Measurements from ENCODE around the gene C12orf57.
A peak's percentile ranks its signal among the peaks of the same experiment; 100 is the strongest.

The C12orf57 gene

DNA sequence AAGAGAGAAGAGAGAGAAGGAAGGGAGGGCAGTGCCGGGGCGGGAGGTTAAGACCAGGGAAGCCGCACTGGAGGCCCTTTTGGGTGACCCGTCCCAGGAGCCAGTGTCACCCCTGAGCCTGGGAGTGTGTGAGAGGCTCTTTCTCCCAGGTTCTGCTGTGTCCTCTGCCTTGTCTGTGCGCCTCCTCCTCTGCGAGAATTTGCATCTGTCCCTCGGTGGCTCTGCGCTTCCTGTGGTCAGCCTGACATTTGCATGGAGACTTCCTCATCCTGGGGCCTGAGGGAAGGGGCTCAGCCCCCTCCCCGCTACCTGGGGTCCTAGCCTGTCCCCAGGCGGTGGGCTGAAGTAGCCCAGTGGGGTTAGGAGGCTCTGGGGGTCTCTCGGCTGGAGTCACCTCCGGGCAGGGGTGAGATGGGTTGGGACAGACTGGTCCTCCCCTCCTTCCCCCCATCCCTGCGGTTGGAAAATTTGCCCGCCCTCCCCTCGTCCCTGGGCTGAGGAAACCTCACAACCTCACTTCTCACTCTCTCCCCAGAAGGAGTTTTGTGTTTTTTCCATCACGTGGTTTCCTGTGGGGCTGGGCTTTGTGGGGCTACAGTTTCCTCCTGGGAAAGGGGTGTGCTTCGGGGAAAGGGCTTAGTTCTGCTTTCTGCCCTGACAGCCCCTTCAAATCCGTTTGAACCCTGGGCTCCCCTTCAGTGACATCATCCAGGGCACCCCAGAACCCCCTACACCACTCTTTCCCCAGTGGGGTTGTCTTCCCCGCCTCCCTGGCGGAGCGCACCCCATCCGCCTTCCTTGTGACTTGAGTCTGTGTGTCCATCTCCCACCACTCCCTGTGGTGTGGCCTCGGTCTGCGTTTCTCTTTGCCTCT is 9.9 kb downstream of the C12orf57 start:
- DNase-seq (ENCODE audit: low spot score): no peak

GRCh38 chr12:6954316-6955107 is 10.7 kb downstream of the C12orf57 start:
- DNase-seq (ENCODE audit: low spot score): no peak

GRCh38 chr12:6955108-6956020 is 11.5 kb downstream of the C12orf57 start:
- DNase-seq (ENCODE audit: low spot score): no peak

GRCh38 chr12:6956021-6956727 is 12.4 kb downstream of the C12orf57 start:
- no peak for DNase-seq (ENCODE audit: low spot score)

DNA sequence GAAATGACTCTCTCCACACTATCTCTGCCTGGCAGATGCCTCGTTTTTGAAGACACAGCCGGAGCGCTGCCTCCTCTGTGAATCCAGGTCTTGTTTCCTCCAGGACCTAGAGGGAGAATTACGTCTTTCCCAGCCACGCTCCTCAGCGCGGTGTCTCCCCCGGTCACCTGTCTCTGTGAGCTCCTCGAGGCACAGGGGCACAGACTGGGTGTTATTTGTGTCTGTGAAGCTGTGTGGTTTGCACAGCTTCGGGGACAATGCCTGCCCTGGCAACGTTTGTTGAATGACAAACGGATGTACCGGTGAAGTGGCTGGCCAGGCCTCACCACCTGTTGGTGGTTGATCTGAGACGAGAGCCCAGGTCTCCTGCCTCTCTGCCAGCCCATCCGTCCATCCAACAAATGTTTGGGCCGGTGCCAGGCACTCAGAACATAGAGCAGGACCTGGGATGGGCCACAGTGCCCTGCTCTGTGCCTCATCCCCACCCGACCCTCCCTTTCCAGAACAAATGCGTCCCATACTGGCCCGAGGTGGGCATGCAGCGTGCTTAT is 13.4 kb downstream of the C12orf57 start:
- no peak for DNase-seq (ENCODE audit: low spot score)

DNA sequence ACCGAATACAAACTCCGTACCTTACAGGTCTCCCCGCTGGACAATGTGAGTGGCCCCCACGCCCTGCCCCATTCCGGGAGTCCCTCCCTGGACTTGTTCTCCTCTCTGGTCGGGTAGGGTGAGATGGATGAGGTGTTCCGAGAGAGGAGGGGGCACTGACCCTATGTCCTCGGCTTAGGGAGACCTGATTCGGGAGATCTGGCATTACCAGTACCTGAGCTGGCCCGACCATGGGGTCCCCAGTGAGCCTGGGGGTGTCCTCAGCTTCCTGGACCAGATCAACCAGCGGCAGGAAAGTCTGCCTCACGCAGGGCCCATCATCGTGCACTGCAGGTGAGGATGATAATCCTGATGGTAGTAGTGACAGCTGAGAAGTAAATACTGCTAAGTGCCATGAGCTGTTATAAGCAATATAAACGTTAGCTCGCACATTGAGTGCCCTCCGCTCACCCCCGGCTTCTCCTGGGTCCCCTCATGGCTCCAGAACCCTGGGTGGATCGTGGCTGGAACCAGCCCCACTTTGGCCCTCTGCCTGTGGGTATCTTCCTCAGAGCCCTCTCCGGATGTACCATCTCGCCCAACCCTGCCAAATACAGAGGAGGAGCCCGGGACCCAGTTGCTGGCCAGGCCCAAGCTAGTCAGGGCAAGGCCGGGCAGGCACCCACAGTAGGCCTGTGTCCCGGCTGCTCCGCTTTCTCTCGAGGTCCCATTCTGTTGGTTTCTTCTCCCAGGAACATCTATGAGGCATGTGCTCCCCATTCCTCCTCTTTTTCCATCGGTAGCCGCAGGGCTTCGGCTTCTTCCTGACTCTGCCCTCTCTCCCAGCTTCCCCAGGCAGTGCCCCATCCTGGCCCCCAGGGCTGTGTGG is 14.2 kb downstream of the C12orf57 start:
- DNase-seq (ENCODE audit: low spot score): no peak

DNA sequence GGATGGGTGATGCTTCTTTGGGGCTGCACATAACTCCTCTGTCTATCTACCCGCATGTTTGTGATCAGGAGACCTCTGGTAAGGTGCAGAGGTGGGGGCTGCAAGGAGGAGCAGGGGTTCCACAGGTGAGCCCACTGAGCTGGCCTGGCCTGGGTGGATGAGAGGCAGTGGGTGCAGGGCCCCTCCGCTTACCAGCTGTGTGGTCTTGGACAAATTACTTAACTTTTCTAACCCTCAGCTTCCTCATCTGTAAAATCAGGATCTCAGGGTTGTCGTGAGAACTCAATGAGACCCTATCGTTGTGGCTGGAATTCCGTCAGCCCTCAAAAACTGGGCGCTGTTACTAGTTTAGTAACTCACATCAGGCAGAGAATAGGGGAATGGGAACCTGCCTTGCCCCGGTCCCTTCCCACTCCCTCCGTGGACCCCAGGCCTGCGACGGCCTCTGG is 14.8 kb downstream of the C12orf57 start:
- DNase-seq (ENCODE audit: low spot score): no peak

DNA sequence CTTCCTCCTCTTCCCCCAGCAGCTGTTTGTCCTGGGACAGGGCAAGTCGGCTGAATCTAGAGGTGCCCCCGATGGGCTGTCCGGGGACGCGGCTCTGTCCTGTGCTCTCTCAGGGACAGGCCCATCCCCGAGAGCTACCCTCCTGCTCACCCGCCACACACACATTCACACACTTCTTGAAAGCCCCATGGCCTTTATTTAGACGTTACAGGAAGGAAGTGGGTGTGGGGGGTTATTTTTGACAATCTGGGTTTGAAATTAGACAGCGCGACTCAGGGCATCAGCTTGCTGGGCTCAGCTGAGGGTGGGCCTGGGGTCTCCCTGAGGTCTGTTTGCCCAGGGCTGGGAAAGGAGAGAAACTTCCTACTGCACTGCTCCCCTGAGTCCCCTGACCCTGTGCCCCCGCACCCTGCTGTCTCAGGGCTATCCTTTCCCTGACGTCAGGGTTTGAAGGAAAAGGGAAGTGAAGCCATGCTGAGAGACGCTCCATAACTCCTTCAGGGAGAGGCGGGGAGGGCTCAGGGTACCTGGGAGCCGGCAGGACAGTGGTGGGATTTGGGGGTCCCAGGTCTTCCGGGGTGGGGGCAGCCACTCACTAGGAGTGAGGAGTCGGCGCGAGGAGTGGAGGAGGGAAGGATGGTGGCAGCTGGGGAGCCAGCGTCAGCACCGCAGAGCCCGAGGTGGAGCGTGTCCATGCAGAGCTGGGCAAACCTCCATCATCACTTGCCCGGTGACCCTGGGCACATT is 15.4 kb downstream of the C12orf57 start:
- no peak for DNase-seq (ENCODE audit: low spot score)

- no peak for DNase-seq (ENCODE audit: low spot score)
Measured at GRCh38 chr12:6959805-6960592, 16.2 kb downstream of the C12orf57 start.

- DNase-seq (ENCODE audit: low spot score): no peak
Measured at GRCh38 chr12:6960593-6961277, 16.9 kb downstream of the C12orf57 start.

GRCh38 chr12:6961278-6961694 is 17.5 kb downstream of the C12orf57 start:
- DNase-seq (ENCODE audit: low spot score): no peak

DNA sequence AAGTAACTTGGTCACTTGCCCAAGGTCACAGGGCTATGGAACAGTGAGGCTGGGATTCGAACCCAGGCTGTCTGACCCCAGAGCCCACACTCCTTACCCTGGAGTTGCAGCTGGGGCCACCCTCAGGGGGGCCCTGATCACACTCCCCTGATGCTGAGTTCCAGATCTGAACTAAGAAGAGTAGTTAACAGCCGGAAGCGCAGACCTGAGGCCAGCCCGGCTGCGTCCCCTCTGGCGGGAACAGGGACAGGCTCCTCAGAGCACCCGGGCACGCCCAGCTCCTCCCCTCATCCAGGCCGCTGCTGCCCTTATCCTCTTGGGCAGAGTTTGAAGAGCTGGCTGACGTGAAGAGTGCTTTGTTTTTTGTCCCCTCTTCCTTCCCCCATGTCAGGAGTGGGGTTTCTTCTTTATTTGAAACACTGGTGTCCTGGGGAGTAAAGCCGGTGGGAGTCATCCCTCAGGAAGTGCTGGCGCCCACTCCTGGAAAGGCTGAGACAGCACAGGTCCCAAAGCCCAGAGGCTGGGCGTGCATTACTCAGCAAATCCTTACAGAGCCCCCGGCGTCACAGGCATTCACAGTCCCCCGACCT is 18.0 kb downstream of the C12orf57 start:
- DNase-seq (ENCODE audit: low spot score): peak; percentile 93

DNA sequence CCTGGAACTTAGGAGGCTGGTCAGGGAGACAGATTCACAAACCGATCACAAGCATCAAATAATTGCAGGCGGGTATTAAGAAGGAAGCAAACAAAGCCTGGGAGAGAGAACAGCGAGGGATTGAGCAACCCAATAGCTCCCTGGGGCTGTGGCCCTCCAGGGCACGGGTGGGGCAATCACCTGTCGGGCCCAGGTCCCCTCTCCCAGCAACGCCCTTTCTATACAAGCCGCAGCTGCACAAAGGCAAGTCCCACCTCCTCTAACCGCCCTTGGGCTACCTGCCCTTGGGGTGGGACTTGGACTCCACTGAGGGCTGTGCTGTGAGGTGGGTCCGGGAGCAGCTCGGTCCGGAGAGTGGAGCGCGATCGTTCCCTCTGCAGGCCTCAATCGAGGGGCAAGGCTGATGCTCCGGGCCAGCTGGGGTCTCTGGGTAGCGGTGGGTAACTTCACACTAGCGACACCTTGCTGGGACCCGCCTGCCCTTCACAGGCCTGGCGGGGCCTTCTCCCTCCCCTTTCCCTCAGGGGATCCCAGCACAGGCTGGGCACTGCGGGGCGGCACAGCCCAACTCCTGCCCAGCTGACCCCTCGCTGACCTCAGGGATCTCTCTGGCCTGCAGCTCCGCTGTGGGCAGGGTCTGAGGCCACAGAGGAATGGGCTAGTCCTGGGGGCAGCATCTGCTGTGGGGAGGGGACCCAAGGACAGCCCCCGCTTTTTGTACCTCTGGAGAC is 18.6 kb downstream of the C12orf57 start:
- no peak for DNase-seq (ENCODE audit: low spot score)

DNA sequence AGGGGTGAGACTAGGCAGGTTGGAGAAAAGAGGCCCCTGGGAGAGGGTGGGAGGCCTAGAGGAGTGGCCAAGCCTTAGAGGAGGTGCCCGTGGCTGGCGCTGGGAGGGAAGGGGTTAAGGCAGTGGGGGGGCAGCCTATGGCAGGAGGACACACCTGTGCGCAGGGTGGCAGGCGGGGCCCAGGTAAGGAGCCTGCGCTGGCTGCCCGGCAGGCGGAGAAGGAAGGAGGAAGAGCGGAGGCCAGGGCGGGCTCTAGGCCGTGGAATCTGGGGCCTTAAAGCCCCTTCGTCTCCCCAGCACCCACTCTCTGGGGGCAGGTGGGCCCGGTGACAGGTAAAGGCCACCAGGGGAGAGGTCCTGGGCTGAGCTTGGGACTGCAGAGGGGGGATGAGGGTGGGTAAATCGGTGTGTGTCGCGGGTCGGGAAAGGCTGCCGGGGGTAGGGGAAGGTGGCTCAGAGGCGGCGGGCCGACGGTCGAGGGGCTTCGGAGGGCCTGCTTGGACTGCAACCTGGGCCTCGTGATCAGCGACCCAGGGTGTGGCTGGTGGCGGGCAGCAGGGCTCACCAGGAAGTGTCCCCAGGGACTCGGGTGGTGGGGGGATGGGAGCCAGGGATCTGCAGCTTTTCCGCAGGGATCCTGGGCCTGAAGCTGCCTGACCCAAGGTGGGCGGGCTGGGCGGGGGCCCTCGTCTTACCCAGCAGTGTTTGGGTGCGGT is 19.4 kb downstream of the C12orf57 start:
- DNase-seq (ENCODE audit: low spot score): no peak

DNA sequence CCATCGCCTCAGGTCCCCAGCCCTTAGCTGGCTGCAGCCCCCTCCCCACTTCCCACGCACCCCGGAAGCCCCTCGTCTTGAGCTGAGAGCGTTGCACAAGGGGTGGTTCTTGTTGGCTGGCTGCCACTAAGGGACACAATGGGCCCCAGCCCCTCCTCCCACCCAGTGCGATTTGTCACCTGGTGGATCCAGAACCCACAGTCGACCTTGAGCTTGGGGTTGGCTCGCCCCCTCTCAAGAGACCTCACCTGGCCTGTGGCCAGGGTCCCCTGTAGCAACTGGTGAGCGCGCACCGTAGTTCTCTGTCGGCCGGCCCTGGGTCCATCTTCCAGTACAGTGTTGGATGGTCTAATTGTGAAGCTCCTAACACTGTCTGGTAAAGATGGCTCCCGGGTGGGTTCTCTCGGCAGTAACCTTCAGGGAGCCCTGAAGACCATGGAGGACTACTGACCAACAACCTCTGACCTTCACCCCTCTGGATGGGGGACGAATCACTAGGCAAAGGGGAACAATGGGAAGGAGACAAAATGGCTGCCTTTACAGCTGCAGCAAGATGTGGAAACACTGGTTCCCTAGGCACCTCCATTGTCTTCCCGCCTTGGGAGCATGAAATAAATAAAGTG is 20.1 kb downstream of the C12orf57 start:
- no peak for DNase-seq (ENCODE audit: low spot score)

DNA sequence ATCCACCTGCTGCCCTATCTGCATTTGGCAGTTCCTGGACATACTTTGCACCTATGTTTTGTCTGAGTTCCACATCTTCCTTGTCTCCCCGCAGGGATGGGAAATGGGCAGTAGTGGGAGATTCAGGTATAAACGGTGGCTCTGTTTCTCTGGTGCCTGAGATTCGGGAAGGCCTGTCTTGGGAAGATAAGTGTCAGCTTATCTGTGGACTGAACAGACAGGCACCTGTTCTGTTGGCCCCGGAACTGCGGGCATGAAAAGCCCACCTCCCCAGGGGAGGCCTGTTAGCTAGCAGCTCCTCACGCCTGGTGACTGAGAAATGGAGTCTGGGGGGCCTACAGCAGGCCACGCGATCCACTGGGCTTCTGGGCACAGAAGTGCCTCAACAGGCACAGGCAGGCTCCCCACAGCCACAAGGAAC is 20.8 kb downstream of the C12orf57 start:
- DNase-seq (ENCODE audit: low spot score): no peak

All from HuH-7 (cell line).